Astrocyte of the hippocampus (primary cell): ENCODE data around the gene EAPP.
A peak's percentile ranks its signal among the peaks of the same experiment; 100 is the strongest.
"Not testable (repeated sequence)": the region's sequence is repeated elsewhere in the genome, so short reads cannot be mapped to it uniquely, and the experiment has no call there.

Experiments used
- DNase-seq: peaks from one replicate; pipeline ENCODE4 v3.0.0; 2011; ENCODE audit warnings: low read depth, low spot score

EAPP gene

GRCh38 chr14:34538096-34538495 lies 1.4 kb downstream of the EAPP start:
- DNase-seq, result not testable (repeated sequence)

GRCh38 chr14:34537677-34538009 lies 1.9 kb downstream of the EAPP start:
- no peak for DNase-seq

- peak; percentile 89 for DNase-seq
These were observed 2.4 kb downstream of the EAPP start for GRCh38 chr14:34536951-34537676.

- DNase-seq, result no peak
These were observed 11.9 kb downstream of the EAPP start for GRCh38 chr14:34527591-34527990.

GRCh38 chr14:34524216-34524615 lies 15.3 kb downstream of the EAPP start:
- DNase-seq, result not testable (repeated sequence)

GRCh38 chr14:34522496-34522895 lies 17.0 kb downstream of the EAPP start:
- DNase-seq, result no peak

GRCh38 chr14:34521071-34521470 lies 18.4 kb downstream of the EAPP start:
- not testable (repeated sequence) for DNase-seq

GRCh38 chr14:34520304-34520970 lies 19.1 kb downstream of the EAPP start:
- DNase-seq, result not testable (repeated sequence)

GRCh38 chr14:34507884-34508283 lies 31.6 kb downstream of the EAPP start:
- no peak for DNase-seq

GRCh38 chr14:34507459-34507858 lies 32.0 kb downstream of the EAPP start:
- DNase-seq, result no peak

- DNase-seq, result not testable (repeated sequence)
These were observed 34.4 kb downstream of the EAPP start for GRCh38 chr14:34505124-34505491.

GRCh38 chr14:34504027-34504426 lies 35.5 kb downstream of the EAPP start:
- not testable (repeated sequence) for DNase-seq

- DNase-seq, result peak; percentile 39
These were observed 36.8 kb downstream of the EAPP start for GRCh38 chr14:34502545-34503225.

- no peak for DNase-seq
These were observed 37.5 kb downstream of the EAPP start for GRCh38 chr14:34502001-34502400.

GRCh38 chr14:34501004-34501580 lies 38.4 kb downstream of the EAPP start:
- peak; percentile 70 for DNase-seq

- peak; percentile 30 for DNase-seq
These were observed 40.7 kb downstream of the EAPP start for GRCh38 chr14:34498684-34499412.

- peak; percentile 98 for DNase-seq
These were observed 42.6 kb downstream of the EAPP start for GRCh38 chr14:34496679-34497513.

GRCh38 chr14:34496007-34496678 lies 43.4 kb downstream of the EAPP start:
- peak; percentile 10 for DNase-seq

GRCh38 chr14:34489324-34489723 lies 50.2 kb downstream of the EAPP start:
- DNase-seq, result no peak

- no peak for DNase-seq
These were observed 51.0 kb downstream of the EAPP start for GRCh38 chr14:34488528-34488927.
